Chondrocyte (in vitro differentiated cells): ENCODE data around the gene CREB3L2. TPM values are rescaled to one million over a fixed set of nuclear protein-coding genes. Genes with fewer than 3 reads are reported as not detected.

Experiments
- DNase-seq: peaks from one replicate; pipeline ENCODE4 v3.0.0; 2021; ENCODE audit warnings: mixed read lengths, low spot score
- H3K27ac Mint-ChIP-seq: one replicate; pipeline ENCODE4 v1.8.0; 2021; ENCODE audit warnings: mild to moderate bottlenecking, moderate library complexity, mixed read lengths; ENCODE audit not compliant: unreplicated experiment
- H3K27me3 Mint-ChIP-seq: 2 replicates; pipeline ENCODE4 v1.8.0; 2021; ENCODE audit warnings: low read depth, mixed read lengths
- H3K36me3 Mint-ChIP-seq: 2 replicates; pipeline ENCODE4 v1.8.0; 2021; ENCODE audit warnings: low read depth, mixed read lengths
- H3K4me1 Mint-ChIP-seq: 2 replicates; pipeline ENCODE4 v1.8.0; 2021; ENCODE audit warnings: low read depth, mild to moderate bottlenecking, mixed read lengths
- H3K4me3 Mint-ChIP-seq: one replicate; pipeline ENCODE4 v1.8.0; 2021; ENCODE audit warnings: mild to moderate bottlenecking, moderate library complexity, mixed read lengths; ENCODE audit not compliant: unreplicated experiment
- H3K9me3 Mint-ChIP-seq: 2 replicates; pipeline ENCODE4 v1.8.0; 2021; ENCODE audit warnings: low read depth, mixed read lengths
- total RNA-seq: library from RNA; stranded (reverse); gene quantifications from 3 replicates; pipeline ENCODE4 v1.2.1, GENCODE V29; 2021
- TF ChIP-seq, protein P1 (sequence below): fragments of 200-600 bp; sonication (generic); IDR thresholded peaks from 2 replicates; pipeline ENCODE4 v1.5.0; 2021; ENCODE audit warnings: antibody characterized with exemption, mild to moderate bottlenecking, moderate library complexity

CREB3L2 gene
- total RNA-seq, 1 donor from 2014 or later, result 217 TPM

DNA sequence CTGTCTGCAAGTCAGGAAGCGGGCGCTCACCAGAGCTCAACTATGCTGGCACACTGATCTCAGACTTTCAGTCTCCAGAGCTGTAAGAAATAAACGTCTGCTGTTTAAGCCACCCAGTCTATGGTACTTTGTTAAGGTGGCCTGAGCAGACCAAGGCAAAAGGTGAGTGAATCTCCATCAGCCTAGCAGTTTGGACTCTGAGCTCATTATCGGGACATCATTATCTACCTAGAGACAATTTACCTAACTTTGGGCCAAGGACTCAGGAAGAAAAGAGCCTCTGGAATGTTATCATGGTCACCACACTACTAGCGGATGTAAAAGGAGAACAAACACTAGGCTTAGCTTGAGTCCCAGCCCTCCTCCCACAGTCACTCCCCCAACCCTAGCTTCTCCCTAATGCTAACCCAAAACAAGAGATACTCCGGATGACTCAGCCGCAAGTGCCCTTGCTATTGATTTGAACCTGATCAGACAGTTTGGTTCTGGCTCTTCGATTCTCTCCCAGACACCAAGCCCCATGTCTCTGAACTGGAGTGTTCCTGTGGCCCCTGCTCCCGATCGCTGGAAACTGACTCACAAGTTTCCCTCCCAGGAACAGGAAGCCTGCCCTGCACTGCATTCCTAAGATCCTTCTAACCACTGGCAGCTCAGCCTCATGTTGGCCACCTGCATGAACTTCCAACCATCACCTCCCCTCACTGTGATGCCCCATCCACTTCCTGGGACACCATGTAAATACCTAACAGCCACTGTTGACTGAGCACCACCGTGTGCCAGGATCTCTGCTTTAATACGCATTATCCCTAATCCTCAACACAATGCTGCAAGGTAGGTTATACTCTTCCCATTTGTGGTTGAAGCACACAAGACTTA lies 34.5 kb downstream of the CREB3L2 start:
- no peaks in the 10 kb centered on the region for H3K27me3 Mint-ChIP-seq
- peak overlapping the region; percentile 99 for H3K27ac Mint-ChIP-seq
- H3K36me3 Mint-ChIP-seq, result peaks cover 9% of the 10 kb centered on the region
- H3K4me1 Mint-ChIP-seq, result peaks cover 95% of the 10 kb centered on the region
- no peak for DNase-seq
- H3K9me3 Mint-ChIP-seq, result no peaks in the 10 kb centered on the region
- TF ChIP-seq, protein P1, sequence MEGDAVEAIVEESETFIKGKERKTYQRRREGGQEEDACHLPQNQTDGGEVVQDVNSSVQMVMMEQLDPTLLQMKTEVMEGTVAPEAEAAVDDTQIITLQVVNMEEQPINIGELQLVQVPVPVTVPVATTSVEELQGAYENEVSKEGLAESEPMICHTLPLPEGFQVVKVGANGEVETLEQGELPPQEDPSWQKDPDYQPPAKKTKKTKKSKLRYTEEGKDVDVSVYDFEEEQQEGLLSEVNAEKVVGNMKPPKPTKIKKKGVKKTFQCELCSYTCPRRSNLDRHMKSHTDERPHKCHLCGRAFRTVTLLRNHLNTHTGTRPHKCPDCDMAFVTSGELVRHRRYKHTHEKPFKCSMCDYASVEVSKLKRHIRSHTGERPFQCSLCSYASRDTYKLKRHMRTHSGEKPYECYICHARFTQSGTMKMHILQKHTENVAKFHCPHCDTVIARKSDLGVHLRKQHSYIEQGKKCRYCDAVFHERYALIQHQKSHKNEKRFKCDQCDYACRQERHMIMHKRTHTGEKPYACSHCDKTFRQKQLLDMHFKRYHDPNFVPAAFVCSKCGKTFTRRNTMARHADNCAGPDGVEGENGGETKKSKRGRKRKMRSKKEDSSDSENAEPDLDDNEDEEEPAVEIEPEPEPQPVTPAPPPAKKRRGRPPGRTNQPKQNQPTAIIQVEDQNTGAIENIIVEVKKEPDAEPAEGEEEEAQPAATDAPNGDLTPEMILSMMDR, result no peak
- H3K4me3 Mint-ChIP-seq, result peak overlapping the region; percentile 54

DNA sequence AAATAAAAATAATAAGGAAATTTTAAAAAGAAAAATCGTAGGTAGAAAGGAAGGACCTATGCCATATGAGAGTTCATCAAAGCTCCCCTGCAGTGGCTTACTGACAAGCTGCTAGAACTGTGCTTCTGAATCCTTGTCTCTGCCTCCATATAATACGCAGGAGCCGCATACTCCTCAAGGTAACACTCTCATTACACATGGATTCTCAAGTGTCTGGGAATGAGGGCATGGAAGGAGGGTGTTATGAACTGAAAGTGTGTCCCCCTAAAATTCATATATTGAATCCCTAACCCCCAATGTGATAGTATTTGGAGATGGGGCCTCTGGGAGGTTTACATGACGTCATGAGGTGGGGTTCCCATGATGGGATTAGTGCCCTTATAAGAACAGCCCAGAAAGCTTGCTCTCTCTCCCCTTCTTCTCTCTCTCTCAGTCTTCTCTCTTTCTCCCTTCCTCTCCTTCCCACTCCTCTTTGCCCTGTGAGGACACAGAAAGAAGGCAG lies 35.2 kb downstream of the CREB3L2 start:
- peak overlapping the region; percentile 99 for H3K27ac Mint-ChIP-seq
- TF ChIP-seq, protein P1, result no peak
- no peaks in the 10 kb centered on the region for H3K9me3 Mint-ChIP-seq
- H3K27me3 Mint-ChIP-seq, result no peaks in the 10 kb centered on the region
- H3K36me3 Mint-ChIP-seq, result peaks cover 12% of the 10 kb centered on the region
- H3K4me1 Mint-ChIP-seq, result peaks cover 96% of the 10 kb centered on the region
- peak overlapping the region; percentile 54 for H3K4me3 Mint-ChIP-seq
- no peak for DNase-seq

DNA sequence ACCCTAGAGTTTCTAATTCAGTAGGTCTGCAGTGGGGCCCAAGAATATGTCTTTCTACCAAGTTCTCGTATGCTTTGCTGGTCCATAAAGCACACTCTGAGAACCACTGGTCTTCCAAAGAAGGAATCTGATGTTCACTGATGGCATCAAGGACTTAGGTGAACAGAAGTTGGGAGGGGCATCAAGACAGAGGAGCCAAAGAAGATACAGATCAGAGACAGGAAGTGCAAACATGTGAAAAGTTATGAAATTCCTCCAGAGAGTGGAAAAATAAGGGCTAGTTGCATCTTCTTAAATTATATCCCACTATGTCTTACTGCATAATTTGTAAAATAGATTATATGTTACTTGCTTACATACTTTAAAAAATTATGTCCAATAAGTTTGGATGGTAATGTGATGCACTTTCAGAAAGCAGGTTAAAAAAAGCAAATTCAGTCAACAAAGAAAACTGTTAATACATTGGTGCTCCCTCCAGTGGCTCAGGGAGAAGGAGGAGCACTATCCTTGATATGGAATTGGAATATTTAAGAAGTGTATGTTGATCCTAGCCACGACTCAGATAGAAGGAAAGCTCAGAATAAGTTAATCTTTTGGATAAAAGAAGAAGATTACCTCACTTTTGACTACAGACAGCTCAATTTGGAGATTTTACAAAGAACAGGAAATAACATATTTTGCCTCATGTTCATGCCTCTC lies 35.8 kb downstream of the CREB3L2 start:
- Mint-ChIP-seq H3K4me1 (peaks cover 96% of the 10 kb centered on the region), H3K4me3 (no peak overlapping the region)

DNA sequence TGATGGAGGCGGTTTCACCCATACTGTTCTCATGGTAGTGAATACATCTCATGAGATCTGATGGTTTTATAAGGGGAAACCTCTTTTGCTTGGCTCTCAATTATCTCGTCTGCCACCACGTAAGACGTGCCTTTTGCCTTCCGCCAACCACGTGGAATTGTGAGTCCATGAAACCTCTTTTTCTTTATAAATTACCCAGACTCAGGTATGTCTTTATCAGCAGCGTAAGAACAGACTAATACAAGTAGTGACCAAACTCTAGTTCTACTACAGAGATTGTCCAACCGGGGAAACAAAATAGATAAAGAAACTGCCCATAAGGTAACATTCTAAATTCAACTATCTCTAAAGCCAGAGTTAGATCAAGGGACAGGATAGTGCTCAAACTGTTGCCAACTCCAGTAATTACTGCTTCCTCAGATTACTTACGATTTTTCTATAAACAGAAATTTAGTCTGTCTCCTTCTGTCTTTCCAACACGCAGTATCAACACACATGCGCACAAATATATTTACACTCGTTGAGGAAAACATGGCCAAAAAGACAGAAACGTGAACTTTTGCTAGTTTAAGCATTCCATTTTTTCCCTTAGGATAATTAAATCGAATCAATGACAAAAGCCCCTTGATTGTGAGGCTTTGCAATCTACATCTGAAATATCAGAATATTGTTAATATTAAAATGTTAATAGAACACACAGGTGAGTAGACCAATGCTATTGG lies 36.9 kb downstream of the CREB3L2 start:
- Mint-ChIP-seq H3K27ac (no peak overlapping the region), H3K36me3 (peaks cover 16% of the 10 kb centered on the region)

More for the DNA sequence above, 35.8 kb downstream of the CREB3L2 start:
- TF ChIP-seq, protein P1, result peak; percentile 72
- no peaks in the 10 kb centered on the region for H3K27me3 Mint-ChIP-seq
- DNase-seq, result no peak
- peaks cover 16% of the 10 kb centered on the region for H3K36me3 Mint-ChIP-seq
- peak overlapping the region; percentile 99 for H3K27ac Mint-ChIP-seq
- no peaks in the 10 kb centered on the region for H3K9me3 Mint-ChIP-seq

More for the DNA sequence above, 36.9 kb downstream of the CREB3L2 start:
- no peak overlapping the region for H3K4me3 Mint-ChIP-seq
- no peak for DNase-seq
- peaks cover 91% of the 10 kb centered on the region for H3K4me1 Mint-ChIP-seq
- H3K9me3 Mint-ChIP-seq, result no peaks in the 10 kb centered on the region
- no peaks in the 10 kb centered on the region for H3K27me3 Mint-ChIP-seq
- TF ChIP-seq, protein P1, result no peak
